ENCODE results near the gene DOCK4. TPM values are rescaled to one million over a fixed set of nuclear protein-coding genes. Genes with fewer than 3 reads are reported as not detected.

Gene DOCK4
- total RNA-seq, 1 donor from 2014 or later: 43.5 TPM

DNA sequence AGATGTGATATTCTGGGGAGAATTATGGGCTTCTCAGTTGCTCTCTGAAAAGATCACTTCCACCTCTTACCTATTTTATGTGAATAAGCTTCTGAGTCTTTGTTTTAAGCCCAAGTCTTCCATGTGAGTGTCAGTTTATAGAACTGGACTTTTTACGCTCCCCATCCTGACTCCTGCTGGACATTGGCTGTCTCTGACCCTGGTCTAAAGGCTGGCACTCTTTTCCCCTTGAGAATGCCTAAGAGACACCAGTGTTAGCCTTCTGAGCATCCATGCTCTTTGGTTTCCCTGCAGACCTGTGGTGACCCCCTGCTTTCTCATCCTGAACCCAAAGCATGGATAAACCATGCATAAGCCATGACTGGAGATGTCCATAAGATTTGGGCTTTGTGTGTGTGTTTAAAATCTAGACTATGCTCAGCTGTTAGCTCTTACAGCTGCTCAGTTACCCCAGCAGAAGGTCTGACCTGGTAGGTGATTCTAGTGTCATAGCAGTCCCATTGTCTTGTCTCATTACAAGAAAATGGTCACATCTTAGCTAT, 495.3 kb downstream of the DOCK4 start:
- Histone ChIP-seq H3K4me1 (no peaks in the 10 kb centered on the region), H3K4me3 (no peak overlapping the region), H3K27ac (no peak overlapping the region), H3K27me3 (no peaks in the 10 kb centered on the region), H3K36me3 (no peaks in the 10 kb centered on the region), H3K9me3 (no peaks in the 10 kb centered on the region)
- TF ChIP-seq, protein P1, sequence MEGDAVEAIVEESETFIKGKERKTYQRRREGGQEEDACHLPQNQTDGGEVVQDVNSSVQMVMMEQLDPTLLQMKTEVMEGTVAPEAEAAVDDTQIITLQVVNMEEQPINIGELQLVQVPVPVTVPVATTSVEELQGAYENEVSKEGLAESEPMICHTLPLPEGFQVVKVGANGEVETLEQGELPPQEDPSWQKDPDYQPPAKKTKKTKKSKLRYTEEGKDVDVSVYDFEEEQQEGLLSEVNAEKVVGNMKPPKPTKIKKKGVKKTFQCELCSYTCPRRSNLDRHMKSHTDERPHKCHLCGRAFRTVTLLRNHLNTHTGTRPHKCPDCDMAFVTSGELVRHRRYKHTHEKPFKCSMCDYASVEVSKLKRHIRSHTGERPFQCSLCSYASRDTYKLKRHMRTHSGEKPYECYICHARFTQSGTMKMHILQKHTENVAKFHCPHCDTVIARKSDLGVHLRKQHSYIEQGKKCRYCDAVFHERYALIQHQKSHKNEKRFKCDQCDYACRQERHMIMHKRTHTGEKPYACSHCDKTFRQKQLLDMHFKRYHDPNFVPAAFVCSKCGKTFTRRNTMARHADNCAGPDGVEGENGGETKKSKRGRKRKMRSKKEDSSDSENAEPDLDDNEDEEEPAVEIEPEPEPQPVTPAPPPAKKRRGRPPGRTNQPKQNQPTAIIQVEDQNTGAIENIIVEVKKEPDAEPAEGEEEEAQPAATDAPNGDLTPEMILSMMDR (IDR thresholded peaks at IDR 0.05): no peak
- intact Hi-C loops (cut with DNase I): no loop called here
- DNase-seq (ENCODE audit: low spot score in 2 of 2): no peak

DNA sequence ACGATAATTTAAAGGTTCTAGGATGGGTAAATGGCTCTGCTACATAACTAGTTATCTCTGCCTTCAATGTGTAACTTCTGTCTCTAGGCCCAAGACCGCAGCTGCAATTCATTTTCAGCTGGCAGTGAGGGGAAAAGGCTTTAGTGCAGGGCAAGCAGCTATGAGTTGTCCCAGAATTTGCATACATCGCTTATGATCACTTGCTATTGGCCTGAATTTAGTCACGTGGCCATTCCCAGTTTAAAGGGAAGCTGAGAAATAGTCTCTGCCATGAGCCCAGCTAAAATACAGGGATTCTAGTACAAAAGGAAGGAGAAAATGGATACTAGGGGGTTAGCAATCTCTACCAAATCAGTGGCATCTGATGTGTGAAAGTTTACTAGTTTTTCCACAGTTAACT, 498.1 kb downstream of the DOCK4 start:
- Histone ChIP-seq H3K27ac (no peak overlapping the region), H3K36me3 (no peaks in the 10 kb centered on the region), H3K9me3 (peaks cover 0 to 4% of the 10 kb centered on the region in 2 donors), H3K4me1 (no peaks in the 10 kb centered on the region), H3K27me3 (no peaks in the 10 kb centered on the region), H3K4me3 (no peak overlapping the region)
- DNase-seq (ENCODE audit: low spot score in 2 of 2): no peak
- TF ChIP-seq, protein P1 (IDR thresholded peaks at IDR 0.05): no peak
- intact Hi-C loops (cut with DNase I): no loop called here

DNA sequence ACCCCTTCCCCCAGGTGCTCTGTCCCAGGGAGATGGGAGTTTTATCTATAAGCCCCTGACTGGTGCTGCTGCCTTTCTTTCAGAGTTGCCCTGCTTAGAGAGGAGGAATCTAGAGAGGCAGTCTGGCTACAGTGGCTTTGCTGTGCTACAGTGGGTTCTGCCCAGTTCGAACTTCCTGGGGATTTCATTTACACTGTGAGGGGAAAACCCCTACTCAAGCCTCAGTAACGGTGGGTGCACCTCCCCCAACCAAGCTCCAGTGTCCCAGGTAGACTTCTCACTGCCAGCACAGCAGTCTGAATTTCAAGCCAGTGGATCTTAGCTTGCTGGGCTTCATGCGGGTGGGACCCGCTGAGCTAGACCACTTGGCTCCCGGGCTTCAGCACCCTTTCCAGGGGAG, 500.4 kb downstream of the DOCK4 start:
- TF ChIP-seq, protein P1 (IDR thresholded peaks at IDR 0.05): no peak

DNA sequence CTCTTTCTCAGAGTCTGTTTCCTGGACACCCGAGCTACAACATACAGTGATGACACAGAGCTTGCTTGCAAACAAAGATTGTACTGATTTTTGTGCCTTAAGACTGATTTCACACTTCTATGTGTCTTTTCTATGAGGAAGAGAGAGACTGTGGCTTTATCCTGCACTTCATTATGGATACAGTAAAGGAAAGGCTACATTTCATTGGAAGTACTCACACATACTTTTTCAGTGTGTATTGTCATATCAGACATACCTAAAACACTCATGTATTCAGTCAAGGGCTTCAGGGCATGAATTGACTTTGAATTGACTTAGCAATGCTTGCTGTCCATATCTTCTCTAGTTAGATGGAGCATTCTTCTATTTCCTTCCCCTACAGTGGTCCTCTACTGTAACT, 508.4 kb downstream of the DOCK4 start:
- TF ChIP-seq, protein P1 (IDR thresholded peaks at IDR 0.05): no peak
- no peak overlapping the region for H3K4me3 ChIP-seq
- no peaks in the 10 kb centered on the region for H3K36me3 ChIP-seq
- no peaks in the 10 kb centered on the region for H3K4me1 ChIP-seq
- no peak for DNase-seq (ENCODE audit: low spot score in 2 of 2)
- intact Hi-C loops (cut with DNase I): no loop called here
- H3K9me3 ChIP-seq: no peaks in the 10 kb centered on the region
- no peaks in the 10 kb centered on the region for H3K27me3 ChIP-seq
- H3K27ac ChIP-seq: no peak overlapping the region

More for the DNA sequence above, 500.4 kb downstream of the DOCK4 start:
- Histone ChIP-seq H3K27ac (no peak overlapping the region), H3K36me3 (no peaks in the 10 kb centered on the region), H3K4me1 (no peaks in the 10 kb centered on the region), H3K9me3 (peaks cover 0 to 4% of the 10 kb centered on the region in 2 donors), H3K27me3 (no peaks in the 10 kb centered on the region), H3K4me3 (no peak overlapping the region)
- no peak for DNase-seq (ENCODE audit: low spot score in 2 of 2)
- intact Hi-C loops (cut with DNase I): no loop called here

DNA sequence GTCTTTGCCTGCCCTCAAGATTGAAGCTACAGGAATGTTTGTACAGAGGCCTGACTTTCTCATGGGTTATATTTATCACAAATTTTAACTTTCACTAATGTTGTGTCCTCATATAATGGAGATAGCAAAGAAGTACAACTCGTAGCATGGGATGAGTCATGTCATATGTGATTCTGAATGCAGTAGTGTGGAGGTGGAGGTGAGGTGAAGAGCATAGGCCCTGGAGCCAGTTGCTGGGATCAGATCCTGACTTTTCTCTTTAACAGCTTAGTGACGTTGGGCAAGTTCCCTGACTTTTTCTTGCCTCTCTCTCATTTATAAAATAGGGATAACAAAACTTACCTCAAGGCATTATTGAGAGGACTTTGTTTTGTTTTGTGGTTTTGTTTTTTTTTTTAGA, 511.8 kb downstream of the DOCK4 start:
- no peak overlapping the region for H3K4me3 ChIP-seq
- no peaks in the 10 kb centered on the region for H3K9me3 ChIP-seq
- H3K27ac ChIP-seq: no peak overlapping the region
- no peaks in the 10 kb centered on the region for H3K4me1 ChIP-seq
- no peak for DNase-seq (ENCODE audit: low spot score in 2 of 2)
- TF ChIP-seq, protein P1 (IDR thresholded peaks at IDR 0.05): no peak
- H3K27me3 ChIP-seq: no peaks in the 10 kb centered on the region
- intact Hi-C loops (cut with DNase I): no loop called here
- H3K36me3 ChIP-seq: no peaks in the 10 kb centered on the region
